HepG2 (cell line): ENCODE results near the gene OSBPL5. TPM values are rescaled to one million over a fixed set of nuclear protein-coding genes. Genes with fewer than 3 reads are reported as not detected.

Source experiments
- ATAC-seq: fragments of 200-7000 bp; cut with Tn5 transposase; 3 replicates; pipeline ENCODE4 v1.9.1; 2020; ENCODE audit warnings: mild to moderate bottlenecking, moderate library complexity
- BruUV-seq: library from RNA; stranded (reverse); fragments of 400-500 nt; replicated peaks from 2 replicates; lab custom pipeline; 2021; lab: Mats Ljungman, UMichigan
- CTCF ChIA-PET: fragments of 300-600 bp; formaldehyde crosslinking; extraction: SDS; loops from one replicate; lab custom pipeline; 2021; ENCODE audit warnings: low total read pairs, inconsistent platforms, low intra/inter-chr PET ratio; lab: Yijun Ruan, JAX
- POLR2A ChIA-PET: fragments of 350-600 bp; sonication (Branson Sonifier 250); formaldehyde crosslinking; loops from one replicate; lab custom pipeline; 2020; ENCODE audit warnings: antibody characterized with exemption, inconsistent platforms; lab: Yijun Ruan, JAX
- DNase-seq: peaks from one replicate; pipeline ENCODE4 v3.0.0-alpha.2; 2015; ENCODE audit warnings: low spot score
- FAIRE-seq: peaks from 3 replicates; lab custom pipeline; 2011; peaks lifted over from hg19 to GRCh38; lab: Jason Lieb, UNC
- H2AFZ ChIP-seq: one replicate; pipeline ENCODE4 v1.6.1; 2011; ENCODE audit warnings: low read length, inconsistent platforms
- H3K27ac ChIP-seq: fragments of 300-600 bp; 3 replicates; pipeline ENCODE4 v1.8.0; 2011; ENCODE audit warnings: mixed run types, mild to moderate bottlenecking, mixed read lengths, low read length, inconsistent platforms; ENCODE audit not compliant: insufficient read depth; ENCODE audit errors: extremely low read length
- H3K27me3 ChIP-seq, 2 experiments: fragments of 200-600 bp in 1 of 2; 2 replicates in 1 of 2; 3 replicates in 1 of 2; pipeline versions ENCODE4 v1.6.0 to v1.8.0; 2011; ENCODE audit warnings: low read length in 2 of 2, mild to moderate bottlenecking in 2 of 2, moderate library complexity in 2 of 2, inconsistent platforms in 1 of 2; ENCODE audit not compliant: insufficient read depth in 2 of 2, control insufficient read depth in 1 of 2
- H3K36me3 ChIP-seq, 2 experiments: fragments of 200-600 bp in 1 of 2; replicated peaks in 1 of 2; 2 replicates in 1 of 2; 3 replicates in 1 of 2; pipeline versions ENCODE4 v1.5.1 to v1.8.0; 2011; ENCODE audit warnings: low read length in 2 of 2, inconsistent platforms in 1 of 2; ENCODE audit not compliant: insufficient read depth in 2 of 2, control insufficient read depth in 1 of 2
- H3K4me1 ChIP-seq: 2 replicates; pipeline ENCODE4 v1.5.1; 2012; ENCODE audit warnings: low read length, inconsistent platforms; ENCODE audit not compliant: insufficient read depth
- H3K4me2 ChIP-seq: 2 replicates; pipeline ENCODE4 v1.6.0; 2011; ENCODE audit warnings: low read depth, low read length, inconsistent platforms
- H3K4me3 ChIP-seq, 3 experiments: fragments of 200-600 bp in 1 of 3; sonication (generic), shearing (Covaris generic) in 1 of 3; replicated peaks in 1 of 3; 2 replicates each; pipeline ENCODE4 v1.5.1; 2011 to 2016; ENCODE audit warnings: low read length in 3 of 3, inconsistent platforms in 2 of 3, low read depth in 2 of 3, mild to moderate bottlenecking in 2 of 3, control low read depth in 1 of 3, mixed read lengths in 1 of 3; ENCODE audit not compliant: insufficient read depth in 1 of 3
- H3K79me2 ChIP-seq: one replicate; pipeline ENCODE4 v1.6.1; 2011; ENCODE audit warnings: low read length, inconsistent platforms; ENCODE audit not compliant: insufficient read depth
- H3K9ac ChIP-seq: 2 replicates; pipeline ENCODE4 v1.6.0; 2011; ENCODE audit warnings: mild to moderate bottlenecking, low read depth, low read length, inconsistent platforms; ENCODE audit not compliant: insufficient read depth
- H3K9me3 ChIP-seq: 2 replicates; pipeline ENCODE4 v1.5.1; 2012; ENCODE audit warnings: mild to moderate bottlenecking, low read length
- H4K20me1 ChIP-seq: 2 replicates; pipeline ENCODE4 v1.6.0; 2011; ENCODE audit warnings: inconsistent platforms, mild to moderate bottlenecking, low read length, moderate library complexity; ENCODE audit not compliant: insufficient read depth
- CCAR2 ChIP-seq: fragments of 200-400 bp; formaldehyde crosslinking; optimal IDR thresholded peaks from 2 replicates; pipeline ENCODE3; 2018; ENCODE audit warnings: low read depth, mild to moderate bottlenecking, low read length, moderate library complexity
- MAFG ChIP-seq: sonication (generic); formaldehyde crosslinking; IDR thresholded peaks from 2 replicates; pipeline ENCODE4 v1.5.1; 2020; ENCODE audit warnings: mild to moderate bottlenecking, missing genetic modification reagents
- MBD4 ChIP-seq: IDR thresholded peaks from 2 replicates; pipeline ENCODE4 v1.6.1; 2012; ENCODE audit warnings: low read length, inconsistent platforms, borderline replicate concordance
- NCOR1 ChIP-seq: fragments of 200-600 bp; sonication (generic); IDR thresholded peaks from 2 replicates; pipeline ENCODE4 v1.7.0; 2017; ENCODE audit warnings: antibody characterized with exemption, low read length, borderline replicate concordance
- NFE2 ChIP-seq: sonication (generic); formaldehyde crosslinking; IDR thresholded peaks from 2 replicates; pipeline ENCODE4 v1.4.0; 2020; ENCODE audit warnings: missing genetic modification reagents
- ZC3H4 ChIP-seq: sonication (generic); formaldehyde crosslinking; IDR thresholded peaks from 2 replicates; pipeline ENCODE4 v1.4.0; 2020; ENCODE audit warnings: missing genetic modification reagents, borderline replicate concordance
- ZNF207 ChIP-seq: fragments of 450-650 bp; IDR thresholded peaks from 2 replicates; pipeline ENCODE4 v1.6.1; 2016; ENCODE audit warnings: antibody characterized with exemption, borderline replicate concordance
- ZNF468 ChIP-seq: sonication (generic); formaldehyde crosslinking; IDR thresholded peaks from 2 replicates; pipeline ENCODE4 v1.8.0; 2022; ENCODE audit warnings: mild to moderate bottlenecking, moderate library complexity, missing genetic modification reagents
- ZNF674 ChIP-seq: sonication (generic); formaldehyde crosslinking; IDR thresholded peaks from 2 replicates; pipeline ENCODE4 v1.5.0; 2020; ENCODE audit warnings: low read depth, mild to moderate bottlenecking, missing genetic modification reagents
- WGBS: methylation state at CpG from one replicate; pipeline ENCODE4 v1.1.6; 2017; ENCODE audit warnings: low lambda C conversion rate; 5-methylcytosine and 5-hydroxymethylcytosine counted together
- in situ Hi-C: cut with HindIII; loops from 2 replicates; pipeline ENCODE4 v1.10.0; 2017; ENCODE audit warnings: low pct_unique_long_range_greater_than_20kb; ENCODE audit not compliant: extremely low pct_ligation_motif_present
- intact Hi-C: fragments of 100-400 bp; cut with micrococcal nuclease; formaldehyde crosslinking; loops from one replicate; pipeline ENCODE4 v1.10.0; 2022; ENCODE audit not compliant: unreplicated experiment
- polyA plus RNA-seq, 8 experiments: library from polyadenylated mRNA; depleted of rRNA in 3 of 8; stranded (reverse) in 7 of 8; unstranded in 1 of 8; fragments of >200 nt; fragmentation: Illumina TruSeq in 4 of 8; extraction: Trizol in 4 of 8; gene quantifications; 2 replicates each; pipeline versions ENCODE4 v1.2.1 to v1.2.3, GENCODE V29; 2011 to 2016; ENCODE audit warnings: low read depth in 4 of 8, missing spikeins in 1 of 8, mixed read lengths in 1 of 8; ENCODE audit not compliant: insufficient read depth in 1 of 8
- total RNA-seq, 5 experiments: library from RNA; depleted of rRNA; stranded (reverse); fragments of >200 nt; fragmentation: Illumina TruSeq; extraction: Trizol; gene quantifications; 2 replicates each; pipeline ENCODE4 v1.2.3, GENCODE V29; 2016; ENCODE audit warnings: low read depth in 1 of 5
- TF ChIP-seq, protein P1 (sequence below): sonication (generic); formaldehyde crosslinking; IDR thresholded peaks from 2 replicates; pipeline ENCODE4 v1.5.0; 2020; ENCODE audit warnings: missing genetic modification reagents, mild to moderate bottlenecking, borderline replicate concordance
- TF ChIP-seq, protein P2 (sequence below): sonication (generic); formaldehyde crosslinking; IDR thresholded peaks from 2 replicates; pipeline ENCODE4 v1.4.0; 2020; ENCODE audit warnings: missing genetic modification reagents
- TF ChIP-seq, protein P3 (sequence below): sonication (generic); formaldehyde crosslinking; IDR thresholded peaks from 2 replicates; pipeline ENCODE4 v1.5.1; 2020; ENCODE audit warnings: missing genetic modification reagents, mild to moderate bottlenecking, borderline replicate concordance
- TF ChIP-seq, protein P4 (sequence below): sonication (generic); formaldehyde crosslinking; IDR thresholded peaks from 2 replicates; pipeline ENCODE4 v1.4.0; 2020; ENCODE audit warnings: mild to moderate bottlenecking, missing genetic modification reagents

OSBPL5 gene
- total and polyA plus RNA-seq, 2 of the 13 experiments (the other 11 are each of a cell fraction or from before 2014, with no cell fraction given), result not detected

DNA sequence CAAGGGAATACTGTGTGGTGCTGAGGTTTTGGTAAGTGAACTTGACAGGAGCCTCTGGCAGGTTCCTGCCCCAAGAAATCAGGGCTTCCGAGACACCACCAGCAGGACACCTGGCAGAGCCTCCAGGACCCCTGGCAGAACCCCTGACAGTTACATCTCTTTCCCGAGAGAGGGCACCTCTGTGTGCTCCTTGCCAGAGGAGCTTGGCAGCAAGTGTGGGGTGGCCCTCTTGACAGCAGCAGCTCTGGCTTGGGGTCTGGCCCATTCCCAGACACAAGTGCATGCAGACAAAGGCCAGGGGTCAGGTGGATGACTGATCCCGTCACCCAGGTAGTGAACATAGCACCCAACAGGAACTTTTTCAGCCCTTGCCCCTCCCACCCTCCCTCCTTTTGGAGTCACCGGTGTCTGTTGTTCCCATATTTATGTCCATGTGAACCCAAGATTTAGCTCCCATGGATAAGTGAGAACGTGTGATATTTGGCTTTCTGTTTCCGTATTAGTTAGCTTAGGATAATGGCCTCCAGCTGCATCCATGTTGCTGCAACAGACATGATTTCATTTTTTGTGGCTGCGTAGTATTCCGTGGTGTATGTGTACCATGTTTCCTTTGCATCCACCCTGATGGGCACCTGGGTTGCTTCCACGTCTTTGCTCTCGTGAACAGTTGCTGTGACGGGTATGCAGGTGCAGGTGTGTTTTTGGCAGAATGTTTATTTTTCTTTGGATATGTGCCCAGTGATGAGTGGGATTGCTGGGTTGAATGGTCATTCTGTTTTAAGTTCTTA lies 21.2 kb upstream of the OSBPL5 start:
- ATAC-seq, result no peak
- Histone ChIP-seq H3K9ac (no peak overlapping the region), H2AFZ (no peak overlapping the region), H3K9me3 (no peaks in the 10 kb centered on the region), H3K4me1 (no peaks in the 10 kb centered on the region), H3K79me2 (no peaks in the 10 kb centered on the region), H3K27ac (no peak overlapping the region), H3K27me3 (peaks cover 3 to 61% of the 10 kb centered on the region in 2 experiments), H4K20me1 (no peaks in the 10 kb centered on the region), H3K4me3 (no peak overlapping the region), H3K4me2 (no peak overlapping the region), H3K36me3 (no peaks in the 10 kb centered on the region)
- 22% methylated on average over 10 of the region's 11 CpGs for WGBS
- FAIRE-seq, result no peak
- in situ Hi-C loops, result no loop called here
- no TSS peak for BruUV-seq
- ChIA-PET CTCF (no interaction called here), POLR2A (no interaction called here)
- intact Hi-C loops, result no loop called here
- DNase-seq, result no peak
- TF ChIP-seq NCOR1 (no peak), ZC3H4 (no peak), ZNF674 (CRISPR knock-in tag) (no peak), MAFG (CRISPR knock-in tag) (no peak), MBD4 (no peak), ZNF207 (no peak), NFE2 (CRISPR knock-in tag) (no peak), ZNF468 (CRISPR knock-in tag) (no peak), CCAR2 (no peak)
- TF ChIP-seq, protein P1, sequence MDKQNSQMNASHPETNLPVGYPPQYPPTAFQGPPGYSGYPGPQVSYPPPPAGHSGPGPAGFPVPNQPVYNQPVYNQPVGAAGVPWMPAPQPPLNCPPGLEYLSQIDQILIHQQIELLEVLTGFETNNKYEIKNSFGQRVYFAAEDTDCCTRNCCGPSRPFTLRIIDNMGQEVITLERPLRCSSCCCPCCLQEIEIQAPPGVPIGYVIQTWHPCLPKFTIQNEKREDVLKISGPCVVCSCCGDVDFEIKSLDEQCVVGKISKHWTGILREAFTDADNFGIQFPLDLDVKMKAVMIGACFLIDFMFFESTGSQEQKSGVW, result no peak
- TF ChIP-seq, protein P2, sequence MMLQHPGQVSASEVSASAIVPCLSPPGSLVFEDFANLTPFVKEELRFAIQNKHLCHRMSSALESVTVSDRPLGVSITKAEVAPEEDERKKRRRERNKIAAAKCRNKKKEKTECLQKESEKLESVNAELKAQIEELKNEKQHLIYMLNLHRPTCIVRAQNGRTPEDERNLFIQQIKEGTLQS, result no peak
- TF ChIP-seq, protein P3, sequence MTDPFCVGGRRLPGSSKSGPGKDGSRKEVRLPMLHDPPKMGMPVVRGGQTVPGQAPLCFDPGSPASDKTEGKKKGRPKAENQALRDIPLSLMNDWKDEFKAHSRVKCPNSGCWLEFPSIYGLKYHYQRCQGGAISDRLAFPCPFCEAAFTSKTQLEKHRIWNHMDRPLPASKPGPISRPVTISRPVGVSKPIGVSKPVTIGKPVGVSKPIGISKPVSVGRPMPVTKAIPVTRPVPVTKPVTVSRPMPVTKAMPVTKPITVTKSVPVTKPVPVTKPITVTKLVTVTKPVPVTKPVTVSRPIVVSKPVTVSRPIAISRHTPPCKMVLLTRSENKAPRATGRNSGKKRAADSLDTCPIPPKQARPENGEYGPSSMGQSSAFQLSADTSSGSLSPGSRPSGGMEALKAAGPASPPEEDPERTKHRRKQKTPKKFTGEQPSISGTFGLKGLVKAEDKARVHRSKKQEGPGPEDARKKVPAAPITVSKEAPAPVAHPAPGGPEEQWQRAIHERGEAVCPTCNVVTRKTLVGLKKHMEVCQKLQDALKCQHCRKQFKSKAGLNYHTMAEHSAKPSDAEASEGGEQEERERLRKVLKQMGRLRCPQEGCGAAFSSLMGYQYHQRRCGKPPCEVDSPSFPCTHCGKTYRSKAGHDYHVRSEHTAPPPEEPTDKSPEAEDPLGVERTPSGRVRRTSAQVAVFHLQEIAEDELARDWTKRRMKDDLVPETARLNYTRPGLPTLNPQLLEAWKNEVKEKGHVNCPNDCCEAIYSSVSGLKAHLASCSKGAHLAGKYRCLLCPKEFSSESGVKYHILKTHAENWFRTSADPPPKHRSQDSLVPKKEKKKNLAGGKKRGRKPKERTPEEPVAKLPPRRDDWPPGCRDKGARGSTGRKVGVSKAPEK (CRISPR knock-in tag), result no peak
- TF ChIP-seq, protein P4, sequence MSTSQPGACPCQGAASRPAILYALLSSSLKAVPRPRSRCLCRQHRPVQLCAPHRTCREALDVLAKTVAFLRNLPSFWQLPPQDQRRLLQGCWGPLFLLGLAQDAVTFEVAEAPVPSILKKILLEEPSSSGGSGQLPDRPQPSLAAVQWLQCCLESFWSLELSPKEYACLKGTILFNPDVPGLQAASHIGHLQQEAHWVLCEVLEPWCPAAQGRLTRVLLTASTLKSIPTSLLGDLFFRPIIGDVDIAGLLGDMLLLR, result no peak
